Mucosa of gallbladder (tissue), 1 donor: ENCODE results near the gene PIP4K2A. TPM values are rescaled to one million over a fixed set of nuclear protein-coding genes. Genes with fewer than 3 reads are reported as not detected.
A peak's percentile ranks its signal among the peaks of the same experiment; 100 is the strongest.
"Not testable (repeated sequence)": the region's sequence is repeated elsewhere in the genome, so short reads cannot be mapped to it uniquely, and the experiment has no call there.

Experiments used
- DNase-seq: peaks from one replicate; pipeline ENCODE4 v3.0.0-alpha.2; 2020; ENCODE audit warnings: low spot score
- total RNA-seq: library from RNA; stranded (reverse); gene quantifications from one replicate; pipeline ENCODE4 v1.2.1, GENCODE V29; 2021
- donor health status: DM: no; HTN: no; CAD: no.

The PIP4K2A gene
- total RNA-seq, 1 donor from 2014 or later = 55.2 TPM

- no peak for DNase-seq
Observed at GRCh38 chr10:22693860-22694259, 20.5 kb downstream of the PIP4K2A start.

- no peak for DNase-seq
Observed at GRCh38 chr10:22693371-22693784, 21.0 kb downstream of the PIP4K2A start.

GRCh38 chr10:22692119-22692518 lies 22.3 kb downstream of the PIP4K2A start:
- not testable (repeated sequence) for DNase-seq

- no peak for DNase-seq
Observed at GRCh38 chr10:22690614-22691431, 23.6 kb downstream of the PIP4K2A start.

- DNase-seq = no peak
Observed at GRCh38 chr10:22690158-22690557, 24.2 kb downstream of the PIP4K2A start.

GRCh38 chr10:22686347-22686746 lies 28.0 kb downstream of the PIP4K2A start:
- DNase-seq = no peak

GRCh38 chr10:22685926-22686325 lies 28.5 kb downstream of the PIP4K2A start:
- no peak for DNase-seq

- no peak for DNase-seq
Observed at GRCh38 chr10:22684699-22685098, 29.7 kb downstream of the PIP4K2A start.

- no peak for DNase-seq
Observed at GRCh38 chr10:22683140-22683389, 31.3 kb downstream of the PIP4K2A start.

- no peak for DNase-seq
Observed at GRCh38 chr10:22682237-22683139, 31.9 kb downstream of the PIP4K2A start.

- peak; percentile 47 for DNase-seq
Observed at GRCh38 chr10:22681783-22682183, 32.6 kb downstream of the PIP4K2A start.

- no peak for DNase-seq
Observed at GRCh38 chr10:22681301-22681700, 33.1 kb downstream of the PIP4K2A start.

GRCh38 chr10:22679608-22680007 lies 34.8 kb downstream of the PIP4K2A start:
- DNase-seq = no peak

- DNase-seq = no peak
Observed at GRCh38 chr10:22677333-22677732, 37.0 kb downstream of the PIP4K2A start.

GRCh38 chr10:22676435-22676834 lies 37.9 kb downstream of the PIP4K2A start:
- DNase-seq = no peak

- no peak for DNase-seq
Observed at GRCh38 chr10:22674573-22674930, 39.8 kb downstream of the PIP4K2A start.

- DNase-seq = no peak
Observed at GRCh38 chr10:22673785-22674572, 40.4 kb downstream of the PIP4K2A start.

GRCh38 chr10:22673091-22673392 lies 41.3 kb downstream of the PIP4K2A start:
- no peak for DNase-seq

- DNase-seq = no peak
Observed at GRCh38 chr10:22672319-22673090, 41.9 kb downstream of the PIP4K2A start.

GRCh38 chr10:22670788-22671187 lies 43.6 kb downstream of the PIP4K2A start:
- no peak for DNase-seq

- no peak for DNase-seq
Observed at GRCh38 chr10:22669163-22669711, 45.1 kb downstream of the PIP4K2A start.
